Neutrophil (primary cell): Measurements from ENCODE around the gene C17orf67.

Source experiments
- H3K27ac ChIP-seq: fragments of 200-600 bp; sonication (generic); 2 replicates; pipeline ENCODE4 v1.5.1; 2016; ENCODE audit warnings: mild to moderate bottlenecking, moderate library complexity
- H3K27me3 ChIP-seq: fragments of 200-600 bp; sonication (generic); 2 replicates; pipeline ENCODE4 v1.6.0; 2016; ENCODE audit warnings: mild to moderate bottlenecking
- H3K36me3 ChIP-seq: fragments of 200-600 bp; sonication (generic); 2 replicates; pipeline ENCODE4 v1.5.1; 2017
- H3K4me1 ChIP-seq, 2 experiments: fragments of 200-600 bp in 1 of 2; sonication (generic) in 1 of 2; 1 replicate in 1 of 2; 2 replicates in 1 of 2; pipeline versions ENCODE4 v1.5.1 to v1.6.1; 2013 to 2016; ENCODE audit warnings: low read depth in 1 of 2, low read length in 1 of 2, mild to moderate bottlenecking in 1 of 2, moderate library complexity in 1 of 2; ENCODE audit not compliant: control insufficient read depth in 1 of 2, insufficient read depth in 1 of 2
- H3K4me3 ChIP-seq, 2 experiments: fragments of 200-600 bp in 1 of 2; sonication (generic) in 1 of 2; 1 replicate in 1 of 2; 2 replicates in 1 of 2; pipeline ENCODE4 v1.5.1; 2013 to 2016; ENCODE audit warnings: low read depth in 1 of 2, low read length in 1 of 2, mild to moderate bottlenecking in 1 of 2, moderate library complexity in 1 of 2
- H3K9me3 ChIP-seq: fragments of 200-600 bp; sonication (generic); 2 replicates; pipeline ENCODE4 v1.5.1; 2016
- TF ChIP-seq, protein P1 (sequence below): fragments of 200-600 bp; sonication (generic); IDR thresholded peaks from 2 replicates; pipeline ENCODE4 v1.5.1; 2016; ENCODE audit warnings: antibody characterized with exemption

C17orf67 gene

DNA sequence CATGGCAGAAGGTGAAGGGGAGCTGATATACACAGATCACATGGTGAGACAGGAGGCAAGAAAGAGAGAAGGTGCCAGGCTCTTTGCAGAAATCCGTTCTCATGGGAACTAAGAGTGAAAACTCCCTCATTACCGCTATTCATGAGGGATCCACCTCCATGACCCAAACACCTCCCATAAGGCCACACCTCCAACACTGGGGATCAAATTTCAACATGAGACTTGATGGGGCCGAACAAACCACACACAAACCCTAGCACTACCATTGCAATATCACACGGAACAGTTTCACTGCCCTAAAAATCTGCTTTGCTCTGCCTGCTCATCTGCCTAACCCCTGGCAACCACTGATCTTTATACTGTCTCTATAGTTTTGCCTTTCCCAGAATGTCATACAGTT, 34.8 kb downstream of the C17orf67 start:
- H3K27ac ChIP-seq: no peak overlapping the region
- H3K9me3 ChIP-seq: no peaks in the 10 kb centered on the region
- H3K36me3 ChIP-seq: no peaks in the 10 kb centered on the region
- H3K27me3 ChIP-seq: no peaks in the 10 kb centered on the region
- H3K4me3 ChIP-seq: no peak overlapping the region
- no peaks in the 10 kb centered on the region for H3K4me1 ChIP-seq
- TF ChIP-seq, protein P1, sequence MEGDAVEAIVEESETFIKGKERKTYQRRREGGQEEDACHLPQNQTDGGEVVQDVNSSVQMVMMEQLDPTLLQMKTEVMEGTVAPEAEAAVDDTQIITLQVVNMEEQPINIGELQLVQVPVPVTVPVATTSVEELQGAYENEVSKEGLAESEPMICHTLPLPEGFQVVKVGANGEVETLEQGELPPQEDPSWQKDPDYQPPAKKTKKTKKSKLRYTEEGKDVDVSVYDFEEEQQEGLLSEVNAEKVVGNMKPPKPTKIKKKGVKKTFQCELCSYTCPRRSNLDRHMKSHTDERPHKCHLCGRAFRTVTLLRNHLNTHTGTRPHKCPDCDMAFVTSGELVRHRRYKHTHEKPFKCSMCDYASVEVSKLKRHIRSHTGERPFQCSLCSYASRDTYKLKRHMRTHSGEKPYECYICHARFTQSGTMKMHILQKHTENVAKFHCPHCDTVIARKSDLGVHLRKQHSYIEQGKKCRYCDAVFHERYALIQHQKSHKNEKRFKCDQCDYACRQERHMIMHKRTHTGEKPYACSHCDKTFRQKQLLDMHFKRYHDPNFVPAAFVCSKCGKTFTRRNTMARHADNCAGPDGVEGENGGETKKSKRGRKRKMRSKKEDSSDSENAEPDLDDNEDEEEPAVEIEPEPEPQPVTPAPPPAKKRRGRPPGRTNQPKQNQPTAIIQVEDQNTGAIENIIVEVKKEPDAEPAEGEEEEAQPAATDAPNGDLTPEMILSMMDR: no peak

DNA sequence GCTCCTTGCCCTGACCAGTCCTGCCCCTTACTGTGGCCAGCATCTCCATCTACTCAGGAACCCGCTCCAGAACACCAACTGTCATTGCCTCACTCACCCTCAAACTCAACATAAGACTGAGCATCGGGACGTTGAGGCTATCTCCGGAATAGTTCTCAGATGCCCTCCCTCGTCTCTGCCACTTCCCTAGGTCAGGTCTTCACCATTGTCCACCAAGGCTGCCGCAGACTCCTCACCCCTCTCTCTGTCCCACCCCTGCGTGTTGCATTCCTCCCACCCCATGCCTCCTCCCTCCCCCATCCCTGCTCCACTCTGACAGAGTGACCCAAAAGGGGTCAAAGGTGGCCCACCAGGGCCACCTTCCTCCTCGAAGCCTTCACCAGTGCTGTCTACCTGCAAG, 37.2 kb downstream of the C17orf67 start:
- Histone ChIP-seq H3K27ac (no peak overlapping the region), H3K4me1 (no peaks in the 10 kb centered on the region), H3K4me3 (no peak overlapping the region), H3K9me3 (no peaks in the 10 kb centered on the region), H3K27me3 (no peaks in the 10 kb centered on the region), H3K36me3 (no peaks in the 10 kb centered on the region)
- TF ChIP-seq, protein P1: no peak

DNA sequence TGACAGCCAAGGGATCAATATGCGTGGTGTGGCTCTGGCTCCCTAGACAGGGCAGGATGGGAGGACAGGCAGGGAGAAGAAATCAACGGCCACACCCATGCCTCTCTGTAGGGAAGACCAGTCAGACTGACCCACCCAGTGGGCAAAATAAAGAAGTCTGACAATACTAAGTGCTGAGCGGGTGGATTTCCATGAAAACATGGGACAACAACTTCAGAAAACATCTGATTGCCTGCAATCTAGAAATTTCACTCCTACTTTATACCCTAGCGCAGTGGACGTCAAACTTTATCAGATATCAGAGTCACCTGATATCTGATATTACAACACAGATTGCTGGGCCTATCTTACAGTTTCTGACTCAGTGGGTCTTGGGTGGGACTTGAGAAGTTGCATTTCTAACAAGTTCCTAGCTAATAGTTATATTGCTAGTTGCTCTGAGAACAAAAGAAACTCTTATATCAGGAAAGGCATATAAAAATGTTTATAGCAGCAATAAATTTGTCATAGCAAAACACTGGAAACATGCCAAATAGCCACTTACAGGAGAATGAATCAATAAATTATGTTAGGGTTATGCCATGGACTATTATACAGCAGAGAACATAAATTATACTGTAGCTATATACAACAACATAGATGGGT, 38.4 kb downstream of the C17orf67 start:
- TF ChIP-seq, protein P1: no peak
- Histone ChIP-seq H3K27ac (no peak overlapping the region), H3K36me3 (no peaks in the 10 kb centered on the region), H3K4me1 (no peaks in the 10 kb centered on the region), H3K9me3 (no peaks in the 10 kb centered on the region), H3K27me3 (no peaks in the 10 kb centered on the region), H3K4me3 (no peak overlapping the region)

DNA sequence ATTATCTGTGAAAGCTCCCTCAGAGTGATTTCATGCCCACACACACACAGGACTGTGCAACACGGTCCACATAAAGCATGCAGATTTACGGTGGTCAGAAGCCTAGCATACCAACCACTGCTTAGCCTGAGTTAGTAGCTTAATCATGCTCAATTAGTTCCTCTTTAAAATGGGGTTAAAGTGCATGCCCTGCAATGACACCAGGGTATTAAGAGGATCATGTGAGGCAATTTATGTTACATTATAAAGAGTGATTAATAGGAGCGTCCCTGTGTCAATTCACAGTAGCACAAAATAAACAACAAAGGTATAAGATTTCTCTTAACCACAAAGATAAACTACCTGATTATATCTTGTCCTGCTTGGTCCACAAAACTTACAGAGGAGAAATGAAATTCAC, 39.8 kb downstream of the C17orf67 start:
- no peaks in the 10 kb centered on the region for H3K36me3 ChIP-seq
- H3K27me3 ChIP-seq: no peaks in the 10 kb centered on the region
- H3K27ac ChIP-seq: no peak overlapping the region
- no peaks in the 10 kb centered on the region for H3K4me1 ChIP-seq
- TF ChIP-seq, protein P1: no peak
- H3K4me3 ChIP-seq: no peak overlapping the region
- H3K9me3 ChIP-seq: no peaks in the 10 kb centered on the region

DNA sequence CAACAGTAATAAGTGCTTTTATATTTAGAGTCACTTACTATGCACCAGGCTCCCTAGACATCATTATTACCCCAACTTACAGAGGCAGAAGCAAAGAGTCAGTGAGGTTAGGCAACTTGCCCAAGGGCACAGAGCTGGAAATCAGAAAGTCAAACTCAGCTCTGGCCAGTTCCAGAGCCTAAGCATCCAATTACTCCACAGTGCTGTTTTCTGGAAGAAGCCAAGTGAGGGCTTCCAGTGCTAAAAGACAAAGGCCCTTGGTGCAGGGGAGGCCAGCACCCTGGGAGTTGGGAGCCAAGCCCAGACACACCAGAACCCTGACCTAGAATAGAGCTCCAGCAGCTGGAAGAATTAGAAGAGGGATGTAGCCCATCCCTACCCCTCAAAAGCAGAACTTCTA, 40.2 kb downstream of the C17orf67 start:
- Histone ChIP-seq H3K36me3 (no peaks in the 10 kb centered on the region), H3K4me1 (no peaks in the 10 kb centered on the region), H3K27me3 (no peaks in the 10 kb centered on the region), H3K27ac (no peak overlapping the region), H3K4me3 (no peak overlapping the region), H3K9me3 (no peaks in the 10 kb centered on the region)
- TF ChIP-seq, protein P1: no peak

DNA sequence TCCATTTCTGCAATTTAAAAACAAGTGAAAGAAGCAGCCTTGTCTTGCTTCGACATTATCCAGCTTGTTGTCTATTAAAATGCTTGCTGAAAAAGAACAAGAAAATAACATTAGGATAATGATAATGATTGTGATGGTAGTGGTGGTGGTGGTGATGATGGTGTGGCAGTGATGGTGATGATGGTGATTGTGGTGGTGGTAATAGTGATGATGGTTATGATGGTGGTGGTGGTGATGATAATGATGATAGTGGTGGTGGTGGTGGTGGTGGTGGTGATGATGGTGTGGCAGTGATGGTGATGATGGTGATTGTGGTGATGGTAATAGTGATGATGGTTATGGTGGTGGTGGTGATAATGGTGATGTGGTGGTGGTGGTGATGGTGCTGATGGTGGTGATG, 41.5 kb downstream of the C17orf67 start:
- Histone ChIP-seq H3K36me3 (no peaks in the 10 kb centered on the region), H3K4me3 (no peak overlapping the region), H3K4me1 (peaks cover 6 to 8% of the 10 kb centered on the region in 2 experiments), H3K27me3 (no peaks in the 10 kb centered on the region), H3K27ac (no peak overlapping the region), H3K9me3 (no peaks in the 10 kb centered on the region)
- TF ChIP-seq, protein P1: no peak
